HS-5 (cell line): Measurements from ENCODE around the gene P4HA2.
"Not testable (repeated sequence)": the region's sequence is repeated elsewhere in the genome, so short reads cannot be mapped to it uniquely, and the experiment has no call there.

Experiments used
- DNase-seq: peaks from one replicate; pipeline ENCODE4 v3.0.0-alpha.2; 2012; ENCODE audit warnings: low read depth

The P4HA2 gene

DNA sequence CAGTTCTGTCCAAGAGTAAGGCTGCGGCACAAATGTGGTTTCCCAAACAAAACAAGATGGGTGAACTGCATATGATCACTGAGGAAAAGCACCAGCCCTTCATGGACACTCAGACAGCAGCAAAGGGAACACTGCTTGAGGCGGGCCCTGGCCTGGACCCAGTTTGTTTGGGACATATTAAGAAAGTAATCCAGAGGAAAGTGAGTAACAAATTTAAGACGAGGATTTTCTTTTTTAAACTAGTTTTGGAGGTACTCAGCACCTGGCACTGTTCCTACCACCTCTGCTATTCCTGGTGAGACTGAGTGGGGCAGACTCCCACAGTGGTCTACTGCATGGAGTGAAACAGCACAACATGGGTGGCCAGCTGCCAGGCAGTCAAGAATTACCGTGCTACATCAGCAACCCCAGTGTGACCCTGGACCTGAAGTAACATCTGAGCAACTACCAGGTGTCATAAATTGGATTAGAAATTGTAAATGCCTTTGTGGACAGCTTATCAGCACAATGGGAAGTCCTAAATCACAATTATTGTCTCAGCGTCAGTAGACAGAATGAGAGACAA is 28.5 kb downstream of the P4HA2 start:
- no peak for DNase-seq

DNA sequence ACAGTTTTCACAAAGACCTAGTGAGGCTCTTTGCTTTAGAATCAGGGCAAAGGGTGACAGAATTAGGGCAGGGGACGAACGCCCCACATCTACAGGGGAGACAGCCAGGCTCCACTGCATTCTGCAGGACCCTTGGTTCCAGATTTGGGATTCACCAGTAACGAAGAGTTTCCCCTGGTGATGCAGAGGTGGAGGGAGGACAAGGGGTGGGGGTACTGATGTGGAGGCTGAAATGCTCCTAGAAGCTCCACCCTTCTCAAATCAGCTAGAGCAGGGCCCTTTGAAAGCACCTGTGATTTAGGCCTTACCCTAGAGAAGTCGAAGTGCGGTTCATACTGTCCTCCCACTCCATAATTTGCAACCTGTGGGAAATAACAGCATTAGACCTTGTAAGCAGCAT is 29.1 kb downstream of the P4HA2 start:
- DNase-seq: no peak

DNA sequence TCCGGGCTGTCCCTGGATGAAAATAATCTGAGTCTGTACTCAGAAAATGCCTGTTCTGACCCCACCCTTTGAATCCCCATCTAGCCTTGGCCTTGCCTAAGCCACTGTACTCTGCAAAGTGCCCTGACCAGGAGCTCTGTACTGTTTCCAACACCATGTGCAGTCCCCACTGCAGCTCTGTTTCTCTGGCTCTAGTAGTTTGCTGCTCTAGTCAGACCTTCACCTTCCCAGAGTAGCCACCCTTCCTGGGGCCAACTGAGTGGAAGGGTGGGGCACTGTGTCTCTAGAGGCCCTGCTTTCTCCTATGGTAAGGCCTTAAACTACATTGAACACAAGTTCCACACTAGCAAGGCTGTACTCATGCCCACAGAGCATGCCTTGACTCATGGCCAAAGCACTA is 31.9 kb downstream of the P4HA2 start:
- no peak for DNase-seq

DNA sequence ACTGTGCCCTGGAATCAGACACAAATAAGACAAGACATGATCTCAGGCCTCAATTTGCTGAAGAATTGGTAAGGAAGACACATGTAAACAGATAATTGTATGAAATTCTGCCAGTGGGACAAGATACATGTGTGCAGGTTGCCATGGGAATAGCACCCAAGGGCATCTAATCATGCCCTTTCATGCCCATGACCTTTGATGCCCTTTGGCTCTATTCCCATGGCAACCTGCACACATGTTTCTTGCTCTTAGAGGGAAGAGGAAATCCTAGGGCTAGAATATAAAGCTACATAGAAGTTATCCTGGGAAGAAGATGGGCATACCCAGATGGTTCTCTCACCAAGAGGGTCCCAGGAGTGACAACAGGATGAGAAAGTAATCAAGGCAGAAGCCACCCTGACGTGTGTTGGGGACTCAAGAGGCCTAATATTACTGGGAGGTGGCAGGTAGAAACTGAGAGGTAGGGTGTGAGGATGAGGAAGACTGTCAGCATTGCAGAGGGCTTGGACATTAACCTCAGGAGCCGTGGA is 34.4 kb downstream of the P4HA2 start:
- DNase-seq: no peak

DNA sequence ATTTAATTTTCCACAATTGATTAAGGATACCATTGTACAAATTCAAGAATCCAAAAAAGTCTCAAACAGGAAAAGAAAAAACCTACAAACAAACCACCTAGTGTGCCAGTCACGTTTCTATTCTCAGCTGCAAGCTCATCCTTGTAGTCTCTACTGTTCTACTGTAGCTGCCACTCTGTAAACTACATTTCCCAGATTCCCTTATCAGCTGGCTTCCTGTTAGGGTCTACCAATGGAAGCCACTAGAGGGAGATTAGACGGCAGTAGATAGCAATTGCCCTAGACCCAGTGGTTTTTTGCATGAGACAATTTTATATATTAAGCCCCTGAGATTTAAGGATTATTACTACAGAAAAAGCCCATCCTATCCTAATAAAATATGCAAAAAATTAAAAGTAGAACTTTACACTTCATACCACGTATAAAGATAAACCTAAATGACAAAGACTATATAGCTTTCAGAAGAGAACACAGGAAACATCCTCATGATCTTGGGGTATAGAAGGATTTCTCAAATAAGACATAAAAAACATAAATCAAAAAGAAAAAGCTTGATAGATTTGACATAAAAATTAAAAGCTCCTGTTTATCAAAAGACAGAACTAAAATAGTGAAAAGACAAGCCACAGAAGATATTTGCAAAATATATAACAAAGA is 37.4 kb downstream of the P4HA2 start:
- DNase-seq: peak; percentile 36

DNA sequence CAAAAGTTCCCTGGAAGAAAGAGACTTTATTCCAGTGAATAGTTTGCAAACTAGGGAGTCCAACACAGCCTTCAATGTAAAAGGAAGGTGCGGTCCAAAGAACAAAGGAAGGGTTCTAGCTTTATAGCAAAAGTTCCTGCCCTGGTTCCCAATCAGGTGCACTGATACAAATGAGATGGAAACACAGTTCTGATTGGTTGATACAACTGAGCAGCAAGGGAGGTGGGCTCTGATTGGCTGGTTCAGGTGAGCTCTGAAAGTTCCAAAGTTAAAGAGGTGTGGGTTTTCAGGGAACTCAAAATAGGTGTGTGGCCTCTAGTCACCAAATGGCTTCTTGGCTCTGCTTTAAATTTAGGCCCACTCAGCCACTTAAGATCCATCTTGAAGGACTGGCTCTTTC is 43.1 kb downstream of the P4HA2 start:
- no peak for DNase-seq

DNA sequence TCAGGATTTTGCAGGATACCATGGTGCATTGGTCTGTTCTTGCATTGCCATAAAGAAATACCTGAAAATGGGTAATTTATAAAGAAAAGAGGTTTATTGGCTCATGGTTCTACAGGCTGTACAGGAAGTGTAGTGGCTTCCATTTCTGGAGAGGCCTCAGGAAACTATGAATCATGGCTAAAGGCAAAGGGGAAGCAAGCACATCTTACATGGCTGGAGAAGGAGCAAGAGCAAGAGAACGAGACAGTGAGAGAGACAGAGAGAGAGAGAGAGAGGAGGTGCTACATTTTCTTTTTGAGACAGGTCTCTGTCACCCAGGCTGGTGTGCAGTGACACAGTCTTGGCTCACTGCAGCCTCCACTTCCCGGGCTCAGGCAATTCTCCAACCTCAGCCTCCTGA is 43.9 kb downstream of the P4HA2 start:
- DNase-seq: no peak

DNA sequence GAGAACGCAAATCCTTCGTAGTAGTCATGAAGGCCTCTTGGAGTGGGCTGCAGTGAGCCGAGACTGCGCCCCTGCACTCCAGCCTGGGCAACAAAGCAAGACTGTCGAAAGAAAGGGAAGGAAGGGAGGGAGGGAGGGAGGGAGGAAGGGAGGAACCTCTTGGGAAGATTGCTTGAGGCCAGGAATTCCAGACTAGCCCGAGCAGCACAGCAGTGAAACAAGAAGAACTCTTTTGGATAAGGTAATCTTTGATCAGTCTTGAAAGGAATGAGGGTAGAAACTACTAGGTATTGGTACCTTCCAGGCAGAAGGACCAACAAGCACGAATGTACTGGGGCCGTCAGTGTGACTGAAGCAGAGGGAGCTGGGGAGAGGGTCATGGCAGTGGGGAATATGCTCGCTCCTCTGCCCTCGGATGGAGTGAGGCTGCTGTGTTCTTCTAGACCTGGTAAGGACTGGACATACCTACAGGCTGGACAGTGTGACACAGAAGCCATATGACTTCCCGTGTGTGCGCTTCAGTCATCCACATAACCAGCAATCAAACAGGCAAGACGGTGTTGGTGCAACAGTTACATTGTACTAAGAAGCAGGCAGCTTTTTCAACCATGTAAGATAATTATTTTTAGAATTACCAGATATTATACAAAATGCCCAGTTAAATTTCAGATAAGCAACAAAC is 45.2 kb downstream of the P4HA2 start:
- no peak for DNase-seq

DNA sequence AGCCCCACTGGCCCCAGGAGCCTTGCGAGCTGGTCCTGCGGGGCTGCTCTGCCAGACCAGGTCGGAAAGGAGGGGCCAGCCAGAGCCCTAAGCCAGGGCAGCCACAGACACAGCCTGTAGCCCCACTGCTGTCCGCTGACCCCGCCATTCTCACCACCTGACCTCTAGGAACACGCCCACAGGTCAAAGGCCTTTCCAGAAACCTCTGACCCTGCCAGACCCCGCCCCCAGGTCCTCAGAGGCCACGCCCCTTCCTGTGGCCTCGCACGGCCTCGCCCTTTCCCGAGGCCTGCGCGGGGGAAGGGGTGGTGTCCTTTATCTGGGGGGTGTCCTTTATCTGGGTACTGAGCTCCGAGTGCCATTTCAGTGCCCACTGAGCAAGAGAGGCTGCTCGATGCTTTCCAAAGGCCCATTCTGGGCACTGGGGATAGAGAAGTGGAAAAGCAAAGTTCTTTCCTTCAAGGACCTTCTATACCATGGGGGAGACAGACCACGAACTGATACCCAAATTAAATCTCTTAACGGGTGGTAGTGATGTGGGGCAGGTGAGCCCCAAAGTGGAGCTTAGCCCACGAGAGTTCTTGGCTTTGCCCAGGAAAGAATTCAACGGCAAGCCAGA is 46.5 kb downstream of the P4HA2 start:
- DNase-seq: no peak

DNA sequence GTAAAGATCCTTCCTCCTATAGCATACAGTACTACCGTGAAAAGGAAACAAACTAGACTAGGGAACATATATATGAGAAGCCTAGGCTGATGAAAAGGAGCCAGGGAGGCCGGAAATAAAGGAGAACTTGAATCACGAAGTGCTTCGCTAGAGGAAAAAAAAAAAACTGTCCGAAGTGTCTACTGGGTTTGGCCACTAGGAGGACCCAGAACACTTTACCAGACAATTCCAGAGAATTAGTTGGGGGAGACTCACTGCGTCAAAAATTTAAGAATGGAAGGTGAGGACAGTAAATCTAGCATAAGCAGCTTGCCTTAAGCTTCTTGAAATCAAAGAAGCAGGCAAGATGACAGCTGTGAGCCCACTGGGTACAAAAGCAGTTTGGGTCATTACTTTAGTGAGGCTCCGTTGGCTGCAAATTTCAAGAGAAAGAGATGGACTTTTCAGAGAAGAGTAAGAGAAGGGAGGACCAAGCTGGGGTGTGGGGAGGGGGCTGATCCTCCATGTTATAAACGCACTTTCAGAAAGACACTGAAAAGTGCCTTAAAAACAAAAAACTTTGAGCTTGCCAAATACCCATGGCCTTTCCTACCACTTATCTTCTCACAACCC is 47.4 kb downstream of the P4HA2 start:
- DNase-seq: peak; percentile 46

DNA sequence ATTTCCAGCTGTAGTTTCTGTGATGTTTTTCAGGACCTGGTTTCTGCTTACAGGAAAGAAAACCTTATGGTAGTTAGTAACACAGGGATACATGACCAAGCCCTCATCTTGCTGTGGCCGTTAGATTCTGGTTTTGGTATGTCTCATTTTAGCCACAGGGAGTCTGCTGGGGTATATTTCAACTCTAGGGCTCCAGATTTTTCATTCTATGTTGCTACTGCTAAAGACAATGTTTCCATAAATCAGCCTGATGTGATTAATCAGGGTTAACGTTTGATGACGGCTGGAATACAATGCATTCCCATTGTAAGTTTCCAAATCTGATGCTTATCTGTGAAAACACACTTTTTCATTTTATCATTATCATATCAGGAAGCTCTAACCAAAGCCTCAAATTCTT is 48.2 kb downstream of the P4HA2 start:
- no peak for DNase-seq

DNA sequence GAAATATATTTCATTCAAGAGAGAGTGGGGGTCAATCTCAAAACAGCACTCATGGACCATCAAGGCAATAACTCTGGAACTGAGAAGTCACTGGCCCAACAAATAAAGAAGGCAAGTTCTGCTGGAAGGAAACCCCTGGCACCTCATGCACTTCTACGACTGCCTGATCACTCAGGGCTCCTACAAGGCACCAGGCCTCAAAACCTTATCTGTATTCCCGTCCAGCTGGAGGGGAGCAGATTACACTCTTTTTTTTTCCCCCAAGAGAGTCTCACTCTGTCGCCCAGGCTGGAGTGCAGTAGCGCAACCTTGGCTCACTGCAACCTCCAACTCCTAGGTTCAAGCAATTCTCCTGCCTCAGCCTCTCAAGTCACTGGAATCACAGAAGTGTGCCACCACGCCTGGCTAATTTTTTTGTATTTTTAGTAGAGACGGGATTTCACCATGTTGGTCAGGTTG is 49.9 kb downstream of the P4HA2 start:
- no peak for DNase-seq

DNA sequence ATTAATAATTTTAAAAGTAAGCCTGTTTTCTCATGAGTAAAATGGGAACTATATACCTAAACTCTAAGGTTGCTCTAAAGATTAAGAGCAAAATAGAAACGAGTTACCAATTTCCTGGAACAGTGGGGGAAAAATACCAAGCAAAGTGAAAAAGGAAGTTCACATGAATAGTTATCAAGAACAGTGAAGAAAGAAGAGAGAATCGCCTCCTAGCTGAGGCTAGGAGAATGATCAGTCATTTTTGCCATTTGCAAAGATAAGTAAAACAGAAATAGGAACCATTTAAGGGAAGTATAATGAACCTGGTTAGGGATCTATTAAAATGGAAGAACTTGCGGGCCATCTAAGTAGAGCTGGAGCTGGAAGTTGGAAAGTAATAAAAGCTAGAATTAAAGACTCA is 50.7 kb downstream of the P4HA2 start:
- no peak for DNase-seq

DNA sequence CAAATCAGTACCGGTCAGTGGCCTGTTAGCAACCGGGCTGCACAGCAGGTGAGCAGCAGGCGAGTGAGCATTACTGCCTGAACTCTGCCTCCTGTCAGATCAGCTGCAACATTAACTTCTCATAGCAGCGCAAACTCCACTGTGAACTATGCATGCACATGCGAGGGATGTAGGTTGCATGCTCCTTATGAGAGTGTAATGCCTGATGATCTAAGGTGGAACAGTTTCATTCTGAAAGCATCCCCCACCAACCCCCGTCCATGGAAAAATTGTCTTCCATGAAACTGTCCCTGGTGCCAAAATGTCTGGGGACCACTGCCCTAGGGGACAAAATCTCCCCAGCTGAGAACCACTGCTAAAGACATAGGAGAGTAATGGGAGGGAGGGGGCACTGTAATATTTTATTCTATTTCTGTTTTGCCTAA is 51.1 kb downstream of the P4HA2 start:
- DNase-seq: no peak

DNA sequence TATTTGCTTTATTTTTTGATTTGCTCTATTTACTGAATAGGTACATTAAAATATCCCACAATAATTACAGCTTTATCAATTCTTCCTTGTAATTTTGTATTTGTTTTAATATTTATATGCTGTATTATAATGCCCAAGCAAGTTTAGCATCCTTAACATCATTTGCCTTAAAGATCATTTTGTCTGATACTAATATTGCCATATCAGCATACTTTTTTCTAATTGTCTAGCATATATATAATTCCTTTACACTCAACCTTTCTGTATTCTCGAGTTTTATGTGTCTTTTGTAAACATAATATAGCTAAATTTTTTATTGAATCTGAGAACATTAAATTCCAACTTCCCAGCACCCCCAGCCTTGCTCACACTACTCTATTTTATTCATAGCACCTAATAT is 64.7 kb downstream of the P4HA2 start:
- DNase-seq: no peak

DNA sequence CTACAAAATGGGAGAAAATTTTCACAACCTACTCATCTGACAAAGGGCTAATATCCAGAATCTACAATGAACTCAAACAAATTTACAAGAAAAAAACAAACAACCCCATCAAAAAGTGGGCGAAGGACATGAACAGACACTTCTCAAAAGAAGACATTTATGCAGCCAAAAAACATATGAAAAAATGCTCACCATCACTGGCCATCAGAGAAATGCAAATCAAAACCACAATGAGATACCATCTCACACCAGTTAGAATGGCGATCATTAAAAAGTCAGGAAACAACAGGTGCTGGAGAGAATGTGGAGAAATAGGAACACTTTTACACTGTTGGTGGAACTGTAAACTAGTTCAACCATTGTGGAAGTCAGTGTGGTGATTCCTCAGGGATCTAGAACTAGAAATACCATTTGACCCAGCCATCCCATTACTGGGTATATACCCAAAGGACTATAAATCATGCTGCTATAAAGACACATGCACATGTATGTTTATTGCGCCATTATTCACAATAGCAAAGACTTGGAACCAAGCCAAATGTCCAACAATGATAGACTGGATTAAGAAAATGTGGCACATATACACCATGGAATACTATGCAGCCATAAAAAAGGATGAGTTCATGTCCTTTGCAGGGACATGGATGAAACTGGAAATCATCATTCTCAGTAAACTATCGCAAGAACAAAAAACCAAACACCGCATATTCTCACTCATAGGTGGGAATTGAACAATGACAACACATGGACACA is 65.9 kb downstream of the P4HA2 start:
- DNase-seq: not testable (repeated sequence)

DNA sequence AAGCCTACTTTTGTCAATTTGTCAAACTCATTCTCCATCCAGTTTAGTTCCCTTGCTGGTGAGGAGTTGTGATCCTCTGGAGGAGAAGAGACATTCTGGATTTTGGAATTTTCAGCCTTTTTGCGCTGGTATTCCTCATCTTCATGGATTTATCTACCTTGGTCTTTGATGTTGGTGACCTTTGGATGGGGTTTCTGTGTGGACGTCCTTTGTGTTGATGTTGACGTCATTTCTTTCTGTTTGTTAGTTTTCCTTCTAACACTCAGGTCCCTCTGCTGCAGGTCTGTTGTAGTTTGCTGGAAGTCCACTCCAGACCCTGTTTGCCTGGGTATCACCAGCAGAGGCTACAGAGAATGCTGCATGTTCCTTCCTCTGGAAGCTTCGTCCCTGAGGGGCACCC is 71.2 kb downstream of the P4HA2 start:
- no peak for DNase-seq

DNA sequence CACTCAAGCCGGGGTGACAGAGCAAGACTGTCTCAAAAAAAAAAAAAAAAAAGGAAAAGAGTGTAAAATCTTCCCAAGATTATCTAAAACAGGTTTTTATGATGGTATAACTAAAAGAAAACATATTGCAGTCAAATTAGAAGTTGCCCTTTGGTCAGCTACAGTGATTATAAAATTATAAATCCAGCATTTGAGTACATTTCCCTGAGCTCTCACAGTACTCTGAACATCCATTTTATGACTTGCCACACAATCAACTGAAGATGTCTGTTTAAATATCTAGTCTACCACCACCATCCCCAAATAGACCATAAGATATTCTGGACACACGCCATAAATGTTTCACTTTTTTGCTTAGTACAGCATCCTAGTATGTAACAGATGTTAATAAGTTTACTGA is 77.1 kb downstream of the P4HA2 start:
- no peak for DNase-seq

DNA sequence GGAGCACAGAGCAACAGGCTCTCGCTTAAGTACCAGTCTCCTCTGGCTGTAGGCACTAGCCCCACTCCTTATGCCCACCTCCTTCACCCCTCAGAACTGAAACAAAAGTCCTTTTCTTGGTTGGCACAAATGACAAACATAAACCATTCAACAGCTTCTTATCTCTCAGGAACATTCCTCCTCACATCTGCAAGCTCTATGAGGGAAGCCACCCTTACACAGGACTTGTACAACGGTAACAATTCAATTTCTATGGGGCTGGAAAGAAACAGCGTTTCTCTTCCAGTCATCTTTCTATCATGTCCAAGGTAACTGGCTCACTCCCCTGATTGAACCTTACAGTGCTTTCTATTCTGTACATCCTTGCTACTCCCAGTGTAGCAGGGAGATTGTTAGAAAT is 80.0 kb downstream of the P4HA2 start:
- no peak for DNase-seq

DNA sequence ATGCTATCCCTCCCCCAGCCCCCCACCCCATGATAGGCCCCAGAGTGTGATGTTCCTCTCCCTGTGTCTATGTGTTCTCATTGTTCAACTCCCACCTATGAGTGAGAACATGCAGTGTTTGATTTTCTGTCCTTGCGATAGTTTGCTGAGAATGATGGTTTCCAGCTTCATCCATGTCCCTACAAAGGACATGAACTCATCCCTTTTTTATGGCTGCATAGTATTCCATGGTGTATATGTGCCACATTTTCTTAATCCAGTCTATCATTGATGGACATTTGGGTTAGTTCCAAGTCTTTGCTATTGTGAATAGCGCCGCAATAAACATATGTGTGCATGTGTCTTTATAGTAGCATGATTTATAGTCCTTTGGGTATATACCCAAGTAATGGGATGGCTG is 82.3 kb downstream of the P4HA2 start:
- DNase-seq: not testable (repeated sequence)

DNA sequence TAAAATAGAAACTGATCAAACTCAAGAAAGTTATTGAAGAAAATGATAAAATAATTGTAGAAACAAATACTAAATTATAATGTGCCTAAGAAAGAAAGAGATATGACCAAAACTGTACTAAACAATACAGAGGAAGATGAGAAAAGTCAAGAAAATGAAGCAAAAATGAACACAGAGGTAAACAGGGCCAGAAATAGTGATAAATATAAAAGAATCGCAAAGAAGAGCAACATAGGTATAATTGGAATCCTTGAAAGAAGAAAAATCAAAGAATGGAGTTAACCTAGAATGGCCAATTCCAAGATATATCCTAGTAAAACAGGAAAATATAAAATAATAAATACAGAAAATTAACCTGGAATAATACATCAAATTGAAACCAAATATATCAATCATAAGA is 84.5 kb downstream of the P4HA2 start:
- DNase-seq: no peak

DNA sequence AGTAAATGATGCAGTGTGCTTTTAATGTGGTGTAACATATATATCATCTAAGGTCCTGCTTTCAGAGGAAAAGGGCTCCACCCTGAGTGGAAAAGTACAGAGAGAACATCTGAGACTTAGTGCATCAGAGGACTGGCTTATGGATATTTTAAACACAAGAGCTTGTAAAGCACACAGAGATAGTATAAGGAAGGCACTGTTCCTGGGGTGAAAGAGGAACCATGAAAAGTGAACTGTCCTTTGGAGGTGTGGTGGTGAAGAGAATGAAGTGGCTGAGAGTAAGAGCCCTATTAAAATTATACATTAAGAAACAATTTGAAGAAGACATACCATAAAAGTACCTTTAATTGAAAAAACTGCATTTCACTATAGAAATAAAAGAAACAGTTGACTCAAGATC is 85.2 kb downstream of the P4HA2 start:
- DNase-seq: no peak
